GM21526 (cell line): ENCODE measurements around the gene FGF23.
"Not testable (repeated sequence)": the region's sequence is repeated elsewhere in the genome, so short reads cannot be mapped to it uniquely, and the experiment has no call there.

ENCODE experiments used
- ATAC-seq: cut with Tn5 transposase; IDR thresholded peaks from one replicate; pipeline ENCODE4 v1.9.1; 2021; ENCODE audit warnings: moderate library complexity; ENCODE audit not compliant: unreplicated experiment, low FRiP score

The FGF23 gene

DNA sequence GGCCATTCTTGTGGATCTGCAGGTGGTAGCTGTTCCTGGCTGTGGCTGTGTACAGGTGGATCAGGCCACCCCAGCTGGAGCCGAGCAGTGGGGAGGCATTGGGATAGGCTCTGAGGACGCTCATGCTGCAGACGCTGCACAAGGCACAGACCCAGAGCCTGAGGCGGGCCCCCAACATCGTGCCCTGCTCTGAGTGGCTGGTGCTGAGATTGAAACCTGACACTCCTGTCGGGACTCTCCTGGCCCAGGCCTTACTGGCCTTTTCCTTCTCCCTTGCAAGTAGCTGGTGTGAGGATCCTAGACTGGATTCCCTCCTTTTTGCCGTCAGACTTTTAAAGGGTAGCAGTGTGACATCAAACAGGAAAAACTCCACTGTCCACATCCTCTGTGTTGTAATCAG is at the start of gene FGF23:
FGF23 (minus strand) TSS at position 308 of the 400 bp plus-strand sequence; CDS start at position 178, 130 bp downstream.
- ATAC-seq: no peak

DNA sequence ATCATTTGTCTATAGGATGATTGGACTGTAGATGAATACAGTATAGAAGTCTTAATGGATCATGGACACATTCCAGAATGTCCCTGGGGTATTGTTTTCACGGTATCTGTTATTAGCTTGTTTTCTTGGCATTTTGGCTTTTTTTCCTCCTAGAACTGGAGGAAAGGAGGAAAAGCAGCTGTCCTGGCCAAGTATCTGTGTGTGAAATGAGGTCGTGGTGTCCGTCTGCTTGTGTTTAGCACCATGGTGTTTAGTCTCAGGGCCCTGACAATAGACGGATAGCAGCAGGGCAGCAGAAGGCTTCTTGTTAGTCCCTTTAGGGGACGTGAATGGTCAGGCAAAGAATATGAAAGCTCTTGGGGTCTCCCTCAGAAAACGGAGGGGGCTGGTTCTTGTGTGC is 44.9 kb upstream of the FGF23 start:
- ATAC-seq: no peak

DNA sequence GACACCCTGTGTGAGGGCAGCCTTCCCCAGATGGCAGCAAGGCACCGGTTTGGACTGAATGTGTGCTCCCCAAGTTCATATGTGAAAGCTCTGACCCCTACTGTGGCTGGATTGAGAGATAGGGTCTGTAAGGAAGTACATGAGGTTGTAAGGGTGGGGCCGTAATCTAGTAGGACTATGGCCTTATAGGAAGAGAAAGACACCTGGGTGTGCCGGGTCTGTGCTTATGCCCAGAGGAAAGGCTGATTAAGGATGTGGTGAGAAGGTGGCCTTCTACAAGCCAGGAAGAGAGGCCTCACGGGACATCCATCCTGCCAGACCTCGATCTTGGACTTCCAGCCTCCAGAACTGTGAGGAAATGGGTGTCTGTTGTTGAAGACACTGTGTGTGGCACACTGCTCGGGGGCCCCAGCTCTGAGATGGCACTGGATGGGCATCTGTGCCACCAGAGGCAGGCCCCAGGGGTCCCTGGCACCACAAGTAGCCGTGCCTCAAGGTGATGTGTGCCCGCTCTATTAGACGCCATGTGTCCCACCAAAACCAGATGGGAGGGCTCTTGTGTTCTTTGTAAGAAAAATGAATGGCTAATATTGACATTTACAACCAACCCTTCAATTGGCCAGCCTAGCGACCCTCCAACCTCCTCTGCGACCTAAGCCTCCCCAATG is 44.1 kb upstream of the FGF23 start:
- ATAC-seq: no peak

DNA sequence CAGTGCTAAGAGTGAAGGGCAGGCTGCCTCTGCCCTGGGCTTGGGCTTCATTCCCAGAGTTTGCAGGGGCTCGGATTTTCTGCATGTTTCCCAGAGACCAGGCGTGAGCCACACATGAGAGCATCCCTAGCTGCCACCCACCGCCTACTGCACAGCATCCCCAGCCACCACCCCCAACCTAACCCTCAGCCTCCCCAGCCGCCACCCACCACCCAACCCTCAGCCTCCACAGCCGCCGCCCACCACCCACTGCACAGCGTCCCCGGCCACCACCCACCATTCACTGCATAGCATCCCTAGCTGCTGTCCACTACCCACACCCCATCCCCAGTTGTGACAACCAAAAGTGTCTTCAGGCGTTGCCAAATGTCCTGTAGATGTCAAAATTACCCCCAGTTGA is 43.5 kb upstream of the FGF23 start:
- ATAC-seq: no peak

DNA sequence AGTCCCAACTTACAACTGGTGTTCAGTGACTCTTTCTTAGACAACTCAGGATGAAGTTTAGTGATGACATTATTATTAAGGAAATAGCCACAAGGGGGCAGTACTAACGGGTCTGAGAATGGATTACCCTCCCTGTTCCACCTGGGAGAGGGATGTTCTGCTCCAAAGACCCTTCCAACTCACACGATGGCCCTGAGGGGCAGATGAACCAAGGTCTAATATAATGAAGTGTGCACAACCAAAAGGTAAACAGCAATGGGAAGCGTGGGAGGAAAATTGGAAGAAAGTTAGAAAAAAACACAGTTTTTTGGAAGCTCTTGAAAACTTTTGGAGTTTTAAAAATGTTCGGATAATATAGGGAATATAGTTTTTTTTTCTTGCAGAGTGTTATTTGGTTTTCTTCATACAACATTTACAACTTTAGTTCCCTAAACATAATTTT is 42.1 kb upstream of the FGF23 start:
- no peak for ATAC-seq

DNA sequence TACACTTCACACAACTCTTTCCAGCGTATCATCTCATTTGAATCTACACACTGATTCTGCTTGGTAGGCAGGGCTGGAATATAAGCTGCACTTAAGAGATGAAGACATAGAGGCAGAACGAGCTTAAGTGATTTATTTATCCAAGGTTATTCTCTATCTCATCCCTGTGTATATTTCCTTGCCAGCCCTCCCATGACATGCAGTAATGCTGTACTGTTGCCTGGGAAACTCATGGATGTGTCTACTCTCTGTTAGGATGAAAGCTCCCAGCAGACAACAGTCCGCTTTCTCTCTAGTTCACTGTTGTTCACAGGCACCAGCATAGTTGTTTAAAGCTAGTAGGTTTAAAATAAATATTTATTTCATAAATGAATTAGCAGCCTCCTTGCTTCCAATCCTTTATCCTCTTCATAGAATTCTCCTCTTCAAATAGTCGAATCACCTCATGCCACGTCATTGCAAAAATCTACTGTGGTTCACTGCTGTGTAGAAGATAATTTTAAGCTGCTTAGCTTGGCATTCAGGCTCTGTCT is 40.7 kb upstream of the FGF23 start:
- ATAC-seq: no peak

DNA sequence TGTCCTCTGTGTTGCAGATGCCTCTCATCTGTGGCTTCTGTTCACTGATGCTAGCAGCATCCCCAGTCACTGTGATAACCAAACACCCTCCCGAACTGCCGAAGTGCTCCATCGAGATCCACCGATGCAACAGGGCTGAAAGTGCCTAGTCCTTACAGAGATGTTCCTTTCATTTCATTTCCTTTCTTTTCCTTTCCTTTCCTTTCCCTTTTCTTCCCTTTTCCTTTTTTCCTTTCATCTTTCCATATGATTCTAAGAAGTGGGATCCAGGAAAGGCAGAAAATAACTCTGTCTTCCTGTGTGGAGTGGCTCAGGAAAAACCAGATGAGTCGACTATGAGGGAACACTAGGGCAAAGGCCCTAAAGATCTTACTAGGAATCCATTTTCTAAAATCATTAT is 39.4 kb upstream of the FGF23 start:
- no peak for ATAC-seq

DNA sequence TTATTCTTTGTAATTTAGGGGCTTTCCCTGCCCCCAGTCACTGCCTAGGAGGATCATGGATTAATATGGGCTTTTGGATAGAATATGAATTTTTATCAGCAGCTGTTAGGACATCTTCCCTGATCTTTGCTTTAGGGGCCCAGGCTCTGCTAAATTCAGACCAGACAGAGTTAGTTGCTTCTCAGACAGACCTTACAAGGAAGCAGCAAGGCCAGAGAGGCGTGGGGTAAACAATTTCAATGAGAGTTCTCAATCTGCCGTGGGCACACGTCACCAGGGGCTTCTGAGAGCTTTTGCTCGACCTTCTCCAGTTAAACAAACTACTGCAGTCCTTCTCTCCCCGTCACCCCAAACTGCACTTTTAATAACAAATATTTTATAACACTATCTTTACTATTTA is 38.4 kb upstream of the FGF23 start:
- no peak for ATAC-seq

DNA sequence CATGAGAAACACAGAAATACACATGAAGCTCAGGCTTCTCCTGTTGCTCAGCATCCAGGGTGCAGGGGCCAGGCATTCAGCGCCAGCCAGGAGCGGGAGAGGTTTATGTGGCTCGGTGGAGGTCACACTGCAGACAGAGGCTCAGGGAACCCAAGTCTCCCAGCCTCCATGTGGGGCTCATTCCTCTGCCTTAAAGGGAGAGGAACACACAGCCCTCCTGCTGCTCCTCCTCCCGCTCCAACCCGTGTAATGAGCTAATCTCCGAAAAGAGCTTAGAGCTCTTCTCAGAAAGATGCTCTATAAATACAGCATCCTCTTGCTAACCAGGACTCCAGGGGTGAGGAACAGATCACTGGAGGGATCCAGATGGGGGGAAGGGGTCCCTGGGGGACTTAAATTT is 37.9 kb upstream of the FGF23 start:
- no peak for ATAC-seq

DNA sequence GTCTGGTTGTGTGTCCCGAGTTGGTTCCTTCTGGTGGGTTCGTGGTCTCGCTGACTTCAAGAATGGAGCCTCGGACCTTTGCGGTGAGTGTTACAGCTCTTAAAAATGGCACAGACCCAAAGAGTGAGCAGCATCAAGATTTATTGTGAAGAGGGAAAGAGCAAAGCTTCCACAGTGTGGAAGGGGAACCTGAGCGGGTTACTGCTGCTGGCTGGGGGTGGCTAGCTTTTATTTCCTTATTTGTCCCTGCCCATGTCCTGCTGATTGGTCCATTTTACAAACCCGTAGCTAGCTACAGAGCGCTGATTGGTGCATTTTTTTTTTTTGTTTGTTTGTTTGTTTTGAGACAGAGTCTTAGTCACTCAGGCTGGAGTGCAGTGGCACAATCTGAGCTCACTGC is 36.8 kb upstream of the FGF23 start:
- no peak for ATAC-seq

DNA sequence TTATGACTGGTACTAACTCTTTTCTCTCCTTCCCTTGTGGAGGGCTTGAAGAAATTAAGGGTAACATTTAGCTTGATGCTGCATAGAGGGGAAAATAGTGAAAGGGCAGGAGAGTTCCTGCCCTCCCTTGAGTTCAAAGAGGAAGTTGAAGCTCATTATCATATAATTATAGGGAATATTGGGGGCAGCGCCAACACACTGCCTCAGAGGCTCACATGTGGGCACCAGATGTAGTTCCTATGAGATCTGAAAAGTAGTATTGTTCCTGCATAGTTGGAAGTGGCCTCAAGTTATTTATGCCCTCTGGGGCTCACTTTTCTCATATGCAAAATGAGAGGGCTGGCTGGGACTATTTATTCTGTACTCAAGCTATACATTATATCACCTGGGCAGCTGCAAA is 33.0 kb upstream of the FGF23 start:
- no peak for ATAC-seq

DNA sequence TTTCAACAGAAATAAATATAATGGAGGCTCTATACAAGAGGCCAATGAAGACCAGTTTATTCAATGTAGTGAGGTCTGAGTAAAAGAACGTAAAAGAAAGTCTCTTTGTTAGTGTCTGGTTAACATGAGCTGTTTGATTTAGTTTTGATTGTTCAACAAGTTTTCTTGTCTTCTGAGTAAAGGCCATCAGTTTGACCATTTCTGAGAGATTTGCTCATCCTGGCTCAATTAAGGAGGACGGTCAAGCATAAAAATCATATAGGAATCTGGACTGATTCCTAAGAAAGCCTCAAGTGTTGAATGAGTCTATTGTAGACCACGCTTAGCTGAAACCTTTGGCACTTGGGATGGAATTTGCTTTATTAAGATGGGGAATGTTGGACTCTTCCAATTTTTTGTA is 32.5 kb upstream of the FGF23 start:
- ATAC-seq: no peak

DNA sequence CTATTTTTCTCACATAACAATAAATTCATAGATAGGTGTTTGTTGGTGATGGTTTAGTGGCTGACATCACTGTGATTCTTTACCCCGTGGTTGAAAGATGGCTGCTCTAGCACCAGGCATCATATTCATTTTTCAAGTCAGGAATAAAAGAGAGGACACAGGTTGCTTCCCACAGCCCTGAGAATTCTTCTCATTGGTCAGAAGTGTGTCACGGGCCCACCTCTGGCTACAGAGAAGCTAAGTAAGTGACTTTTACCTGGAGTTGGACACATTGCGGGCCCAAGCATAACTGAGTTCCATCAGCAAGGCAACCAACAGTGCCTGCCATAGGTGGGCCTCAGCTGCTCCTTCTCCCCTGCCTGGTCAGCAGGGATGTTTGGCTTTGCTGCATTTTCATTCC is 27.6 kb upstream of the FGF23 start:
- no peak for ATAC-seq

DNA sequence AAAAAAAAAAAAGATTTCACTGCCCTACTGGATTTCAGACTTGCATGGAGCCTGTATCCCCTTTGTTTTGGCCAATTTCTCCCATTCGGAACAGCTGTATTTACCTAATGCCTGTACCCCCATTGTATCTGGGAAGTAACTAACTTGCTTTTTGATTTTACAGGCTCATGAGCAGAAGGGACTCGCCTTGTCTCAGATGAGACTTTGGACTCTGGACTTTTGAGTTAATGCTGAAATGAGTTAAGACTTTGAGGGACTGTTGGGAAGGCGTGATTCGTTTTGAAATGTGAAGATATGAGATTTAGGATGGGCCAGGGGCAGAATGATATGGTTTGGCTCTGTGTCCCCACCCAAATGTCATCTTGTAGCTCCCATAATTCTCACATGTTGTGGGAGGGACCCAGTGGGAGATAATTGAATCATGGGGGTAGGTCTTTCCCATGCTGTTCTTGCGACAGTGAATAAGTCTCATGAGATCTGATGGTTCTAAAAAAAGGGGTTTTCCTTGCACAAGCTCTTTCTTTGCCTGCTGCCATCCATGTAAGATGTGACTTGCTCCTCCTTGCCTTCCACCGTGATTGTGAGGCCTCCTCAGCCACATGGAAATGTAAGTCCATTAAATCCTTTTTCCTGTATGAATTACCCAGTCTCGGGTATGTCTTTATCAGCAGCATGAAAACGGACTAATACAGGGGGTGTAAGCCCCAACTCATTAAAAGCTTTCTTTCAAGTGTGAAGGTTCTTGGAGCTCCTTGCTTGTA is 25.5 kb upstream of the FGF23 start:
- ATAC-seq: not testable (repeated sequence)

DNA sequence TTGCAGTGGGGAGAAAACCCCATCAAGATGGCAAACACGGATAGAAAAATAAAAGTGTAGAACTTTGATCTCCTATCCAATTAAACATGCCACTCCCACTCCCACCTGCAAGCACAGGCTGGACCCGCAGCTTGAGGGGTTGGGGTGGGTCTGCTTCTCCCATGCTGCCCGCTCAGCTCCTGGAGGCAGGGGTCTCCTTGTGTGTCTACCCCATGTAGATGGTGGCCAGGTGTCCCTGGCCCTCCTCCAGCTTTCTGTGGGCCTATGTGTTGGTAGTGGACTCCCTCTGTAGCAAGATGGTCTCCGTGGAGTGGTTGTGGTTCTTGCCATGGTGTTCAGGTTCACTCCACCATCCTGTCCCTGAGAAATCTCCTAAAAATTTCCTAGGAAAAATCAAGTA is 23.5 kb upstream of the FGF23 start:
- no peak for ATAC-seq

DNA sequence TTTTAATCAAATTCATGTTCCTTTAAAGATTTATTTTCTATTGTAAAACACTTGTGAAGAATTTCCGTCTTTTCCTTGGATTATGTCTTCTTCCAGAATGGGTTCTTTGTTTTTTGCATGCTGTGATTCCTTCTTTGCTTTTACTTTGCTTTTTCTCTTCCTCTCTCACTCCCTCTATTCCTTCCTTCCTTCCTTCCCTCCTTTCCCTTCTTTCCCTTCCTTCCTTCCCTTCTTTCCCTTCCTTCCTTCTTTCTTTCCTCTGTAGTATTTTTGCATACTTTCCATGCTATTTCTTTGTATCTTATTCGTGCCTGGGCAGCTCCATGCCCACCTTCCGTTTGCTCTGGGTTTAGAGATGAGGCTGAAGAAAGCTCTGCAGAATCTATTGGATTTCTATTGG is 21.6 kb upstream of the FGF23 start:
- ATAC-seq: no peak

DNA sequence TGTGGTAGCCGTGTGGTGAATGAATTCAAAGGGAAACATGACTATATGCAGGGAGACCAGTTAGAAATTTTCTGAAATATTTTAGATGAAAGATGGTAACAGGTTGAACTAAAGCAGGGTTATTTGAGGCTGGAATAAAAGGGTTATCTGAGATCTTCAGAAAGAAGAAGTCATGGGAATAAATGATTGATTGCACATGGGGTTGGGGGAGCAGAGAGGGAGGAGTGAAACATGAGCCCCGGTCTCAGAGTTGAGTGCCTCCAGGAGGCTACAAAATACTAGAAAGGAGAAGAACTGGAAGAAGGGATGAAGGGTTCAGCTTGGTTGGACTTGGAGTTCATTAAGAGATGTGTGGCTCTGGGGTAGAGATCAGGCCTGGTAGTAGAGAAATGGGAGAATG is 16.3 kb upstream of the FGF23 start:
- no peak for ATAC-seq

DNA sequence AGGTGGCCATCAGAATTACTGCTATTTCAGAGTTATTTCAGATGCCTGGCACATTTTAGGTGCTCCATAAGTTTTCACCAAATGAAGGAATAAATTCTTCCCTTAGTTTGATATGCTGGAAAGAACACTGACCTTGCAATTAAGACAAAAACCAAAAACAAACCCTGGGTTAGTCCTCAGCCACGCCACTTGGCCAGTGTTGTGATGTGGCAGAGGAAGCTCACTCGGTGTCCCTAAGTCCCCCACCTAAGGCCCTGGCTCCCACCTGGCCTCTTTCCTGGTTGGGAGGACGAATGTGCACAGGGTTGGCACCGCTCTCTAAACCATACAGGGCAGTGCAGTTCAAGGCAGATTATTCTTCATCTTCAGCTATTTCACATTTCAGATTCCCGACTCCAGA is 13.7 kb upstream of the FGF23 start:
- ATAC-seq: no peak

DNA sequence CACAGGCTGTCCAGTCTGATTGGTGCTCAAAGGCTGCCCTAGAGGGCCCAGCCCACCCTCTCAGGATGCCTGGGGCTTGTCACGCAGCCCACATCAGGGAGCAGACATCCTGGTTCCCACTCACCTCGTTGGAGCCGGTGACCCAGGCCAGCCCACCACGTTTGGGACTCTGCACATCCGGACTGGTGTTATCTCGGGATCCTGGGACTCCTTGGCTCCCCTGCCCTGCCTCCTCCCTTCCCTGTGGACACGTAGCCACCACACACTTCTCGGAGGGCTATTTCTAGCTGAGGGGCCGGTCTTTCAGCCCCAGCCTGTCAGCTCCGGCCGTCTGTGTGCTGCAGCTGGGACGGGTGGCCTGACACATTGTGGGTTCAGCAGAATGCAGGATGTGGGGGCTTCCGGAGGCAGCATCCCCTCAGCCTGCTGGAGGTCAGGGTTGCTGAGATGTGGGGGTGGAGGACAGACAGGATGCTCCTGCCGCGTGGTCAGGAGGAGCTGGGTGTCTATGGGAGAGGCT is 12.8 kb upstream of the FGF23 start:
- ATAC-seq: no peak

DNA sequence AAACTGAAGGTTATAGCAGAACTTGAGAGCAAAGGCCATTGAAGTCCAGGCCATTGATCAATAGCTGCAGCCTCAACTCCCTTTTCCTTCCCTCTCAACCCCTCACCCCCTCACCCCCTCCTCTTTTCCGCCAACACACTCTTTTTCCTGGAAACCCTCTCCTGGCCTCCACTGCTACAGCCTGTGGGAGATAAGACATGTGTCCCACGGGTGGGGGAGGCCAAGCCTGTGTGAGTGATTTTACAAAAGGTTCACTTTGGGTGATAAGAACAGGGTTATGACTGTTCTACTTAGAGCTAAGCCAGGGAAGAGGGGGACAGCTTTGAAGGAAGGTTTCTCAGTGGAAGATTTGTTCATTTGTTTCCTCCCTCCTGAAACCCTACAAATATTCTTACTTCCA is 9.2 kb upstream of the FGF23 start:
- ATAC-seq: no peak

DNA sequence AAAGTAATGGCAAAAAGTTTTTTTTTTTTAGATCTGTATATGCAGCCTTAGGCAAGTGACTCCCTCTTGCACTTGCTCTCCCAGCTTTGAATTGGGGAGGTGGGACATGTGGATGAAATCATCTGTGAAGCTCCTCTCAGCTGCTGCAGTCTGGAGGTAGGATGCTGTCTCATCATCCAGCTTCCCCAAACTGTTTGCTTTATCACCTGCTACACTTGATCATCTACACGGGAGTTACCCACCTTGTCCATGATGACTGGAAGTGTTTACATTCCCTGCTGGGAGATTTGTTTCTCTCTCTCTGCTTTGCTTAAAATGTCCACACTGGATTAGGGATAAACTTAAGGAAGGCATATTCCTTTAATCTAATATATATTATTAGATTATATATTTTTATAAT is 8.5 kb upstream of the FGF23 start:
- no peak for ATAC-seq

DNA sequence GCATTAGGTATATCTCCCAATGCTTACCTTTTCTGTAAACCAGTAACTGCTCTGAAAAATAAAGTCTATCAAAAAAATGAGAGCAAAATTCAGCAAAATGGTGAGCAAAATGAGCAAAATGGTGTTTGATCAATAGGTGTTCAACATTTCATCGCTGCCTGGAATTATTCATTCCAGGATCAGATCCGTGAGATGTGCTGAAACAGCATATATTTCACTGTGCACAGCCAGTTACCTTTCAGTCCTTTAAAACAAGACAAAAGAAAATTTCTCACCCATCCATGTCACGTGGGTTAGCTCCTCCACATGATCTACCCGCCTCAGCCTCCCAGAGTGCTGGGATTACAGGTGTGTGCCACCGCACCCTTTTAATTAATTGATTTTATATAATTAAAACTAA is 8.1 kb upstream of the FGF23 start:
- ATAC-seq: no peak
